Measurements from ENCODE around the gene ELP4. TPM values are rescaled to one million over a fixed set of nuclear protein-coding genes. Genes with fewer than 3 reads are reported as not detected.

The ELP4 gene
- total RNA-seq, 1 experiment from 2014 or later: 34.1 TPM

GRCh38 chr11:31799435-31800397, 290.1 kb downstream of the ELP4 start:
- no peak for DNase-seq (ENCODE audit: low read depth)

GRCh38 chr11:31800398-31801265, 291.1 kb downstream of the ELP4 start:
- no peak for DNase-seq (ENCODE audit: low read depth)

- DNase-seq (ENCODE audit: low read depth): no peak
These were observed 291.7 kb downstream of the ELP4 start for GRCh38 chr11:31801298-31801702.

- no peak for DNase-seq (ENCODE audit: low read depth)
These were observed 292.5 kb downstream of the ELP4 start for GRCh38 chr11:31802000-31802551.

GRCh38 chr11:31802609-31802989, 293.0 kb downstream of the ELP4 start:
- no peak for DNase-seq (ENCODE audit: low read depth)

- DNase-seq (ENCODE audit: low read depth): no peak
These were observed 293.6 kb downstream of the ELP4 start for GRCh38 chr11:31802990-31803812.

- no peak for DNase-seq (ENCODE audit: low read depth)
These were observed 294.3 kb downstream of the ELP4 start for GRCh38 chr11:31803813-31804311.

GRCh38 chr11:31804312-31805036, 294.9 kb downstream of the ELP4 start:
- no peak for DNase-seq (ENCODE audit: low read depth)

GRCh38 chr11:31805037-31805628, 295.6 kb downstream of the ELP4 start:
- DNase-seq (ENCODE audit: low read depth): no peak

GRCh38 chr11:31805629-31806185, 296.1 kb downstream of the ELP4 start:
- DNase-seq (ENCODE audit: low read depth): no peak

- no peak for DNase-seq (ENCODE audit: low read depth)
These were observed 296.8 kb downstream of the ELP4 start for GRCh38 chr11:31806186-31806927.

GRCh38 chr11:31806928-31807798, 297.6 kb downstream of the ELP4 start:
- DNase-seq (ENCODE audit: low read depth): no peak

GRCh38 chr11:31807799-31808667, 298.5 kb downstream of the ELP4 start:
- DNase-seq (ENCODE audit: low read depth): no peak

- no peak for DNase-seq (ENCODE audit: low read depth)
These were observed 299.4 kb downstream of the ELP4 start for GRCh38 chr11:31808721-31809540.

- DNase-seq (ENCODE audit: low read depth): no peak
These were observed 299.9 kb downstream of the ELP4 start for GRCh38 chr11:31809541-31809856.
